HG03066 (cell line): Measurements from ENCODE around the gene KCNQ2.

Experiments
- ATAC-seq: cut with Tn5 transposase; IDR thresholded peaks from one replicate; pipeline ENCODE4 v1.9.1; 2021; ENCODE audit warnings: low read depth; ENCODE audit not compliant: unreplicated experiment

KCNQ2 gene

DNA sequence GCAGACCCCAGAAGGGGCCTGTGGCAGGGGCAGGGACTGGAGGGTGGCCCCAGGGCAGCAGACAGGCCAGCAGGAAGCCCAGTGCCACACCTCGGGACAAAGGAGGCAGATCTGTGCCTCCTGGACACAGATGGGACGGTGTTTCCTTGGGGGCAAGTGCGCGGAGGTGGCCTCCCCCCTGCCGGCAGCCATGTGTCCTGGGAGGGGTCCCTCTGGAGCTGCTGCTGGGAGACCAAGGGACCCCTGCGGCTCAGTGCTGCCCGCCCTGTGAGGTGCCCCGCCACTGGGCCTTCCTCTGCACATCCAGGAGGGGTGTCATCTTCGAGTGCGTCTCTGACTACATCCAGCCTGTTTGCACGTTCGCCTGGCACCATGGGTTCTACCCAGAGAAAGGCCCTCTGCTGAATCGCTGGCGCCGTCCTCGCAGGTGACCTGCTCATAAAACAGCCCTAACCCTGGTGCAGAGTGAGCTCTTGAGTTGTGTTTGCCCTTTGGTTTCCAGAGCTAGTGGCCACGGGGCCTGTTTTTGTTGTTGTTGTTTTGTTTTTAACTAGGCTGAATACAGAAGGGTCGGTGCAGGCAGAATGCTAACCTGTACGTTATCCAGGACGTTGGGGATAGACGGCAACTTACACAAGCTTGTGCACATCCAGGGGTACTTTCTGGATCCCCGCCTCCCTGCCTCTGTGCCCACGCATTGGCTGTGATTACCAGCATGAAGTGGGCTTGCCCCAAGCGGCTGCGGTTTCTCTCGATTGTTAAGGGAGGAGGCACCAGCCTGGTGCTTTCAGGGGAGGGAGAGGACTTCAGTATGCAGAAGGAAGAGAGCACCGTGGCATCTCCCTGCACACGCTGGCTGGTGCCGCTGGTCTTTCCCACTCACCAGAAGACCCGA, 1.3 kb upstream of the KCNQ2 start:
- no peak for ATAC-seq

DNA sequence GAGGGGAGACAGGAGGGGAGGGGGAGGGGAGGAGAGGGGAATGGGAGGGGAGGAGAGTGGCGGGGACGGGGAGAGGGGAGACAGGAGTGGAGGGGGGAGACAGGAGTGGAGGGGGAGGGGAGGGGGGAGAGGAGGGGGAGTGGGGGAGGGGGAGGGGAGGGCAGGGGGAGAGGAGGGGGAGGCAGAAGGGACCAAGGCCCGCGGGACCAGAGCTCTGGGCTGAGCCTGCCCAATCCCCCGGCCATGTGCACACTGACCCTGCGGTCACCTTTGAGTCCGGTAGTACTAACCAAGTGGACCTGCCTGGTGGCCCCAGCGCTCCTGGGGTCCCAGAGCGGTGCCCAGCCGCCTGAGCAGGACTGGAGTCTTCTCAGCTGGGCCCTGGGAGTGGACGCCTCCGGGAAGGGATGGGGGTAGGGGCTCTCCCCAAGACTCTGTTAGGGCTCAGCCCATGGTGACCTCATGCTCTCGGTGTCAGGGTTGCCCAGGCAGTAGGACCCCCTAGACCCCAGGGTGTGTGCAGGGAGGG, 471 bp upstream of the KCNQ2 start:
- ATAC-seq = no peak

DNA sequence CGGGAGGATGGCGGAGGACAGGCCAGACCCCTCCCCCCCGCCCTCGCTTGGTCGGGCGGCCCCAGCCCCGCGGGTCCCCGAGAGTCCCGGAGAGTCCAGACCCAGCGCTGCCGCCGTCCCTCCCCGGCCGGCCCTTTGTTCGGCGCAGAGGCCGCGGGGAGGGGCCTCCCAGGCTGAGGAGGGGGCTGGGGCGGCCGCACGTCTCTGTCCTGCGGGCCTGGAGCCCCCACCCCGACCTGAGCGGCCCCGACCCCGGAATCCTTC, 806 bp downstream of the KCNQ2 start:
- ATAC-seq = no peak

DNA sequence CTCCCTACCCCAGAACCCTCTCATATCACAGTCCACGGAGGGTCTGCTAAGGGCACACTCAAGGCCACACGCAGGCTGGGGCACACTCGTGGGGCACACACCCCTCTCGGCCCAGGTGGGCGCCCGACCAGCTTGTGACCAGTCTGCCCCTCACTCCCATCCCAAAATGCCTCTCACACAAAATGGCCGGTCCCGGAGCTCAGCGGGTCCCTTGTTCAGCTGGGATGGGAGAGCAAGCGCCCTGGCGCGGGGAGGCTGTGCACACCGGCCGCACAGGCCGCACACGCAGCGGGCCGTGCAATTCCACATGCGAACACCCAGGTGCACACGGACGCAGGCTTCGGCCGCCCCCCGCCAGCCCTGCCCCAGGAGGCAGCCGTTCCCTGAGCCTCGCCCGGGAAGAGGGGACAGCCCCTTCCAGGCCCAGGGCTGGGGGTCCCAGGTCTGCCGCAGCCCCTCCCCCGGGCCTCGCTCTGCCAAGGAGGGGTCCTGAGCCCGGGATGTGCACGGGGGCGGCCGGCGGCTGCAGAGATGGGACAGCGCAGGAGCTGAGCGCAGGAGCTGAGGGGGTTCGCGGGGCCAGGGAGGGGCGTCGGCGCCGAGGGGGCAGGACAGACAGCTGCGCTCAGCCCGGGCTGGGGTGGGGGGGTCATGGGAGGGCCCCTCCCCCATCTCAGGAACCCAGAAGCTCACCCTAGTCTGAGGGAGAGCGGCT, 1.3 kb downstream of the KCNQ2 start:
- no peak for ATAC-seq

DNA sequence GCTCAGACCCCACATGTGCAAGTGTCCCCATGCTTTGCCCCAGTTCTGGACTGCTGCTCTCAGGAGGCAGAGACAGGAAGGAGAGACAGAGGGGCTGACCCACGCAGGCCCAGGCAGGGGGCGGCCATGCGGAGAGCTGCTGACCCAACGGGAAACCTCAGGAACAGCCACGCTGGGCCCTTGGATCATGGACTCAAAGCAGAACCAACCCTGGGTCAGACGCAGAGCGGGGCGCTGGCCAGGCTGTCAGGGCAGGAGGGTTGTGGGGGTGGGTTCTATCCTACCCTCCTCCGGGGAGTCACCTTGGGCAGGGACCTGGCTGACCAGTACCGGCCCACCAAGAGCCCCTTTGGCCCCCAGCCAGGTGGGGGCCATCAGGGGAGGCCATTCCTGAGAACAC, 2.0 kb downstream of the KCNQ2 start:
- no peak for ATAC-seq

DNA sequence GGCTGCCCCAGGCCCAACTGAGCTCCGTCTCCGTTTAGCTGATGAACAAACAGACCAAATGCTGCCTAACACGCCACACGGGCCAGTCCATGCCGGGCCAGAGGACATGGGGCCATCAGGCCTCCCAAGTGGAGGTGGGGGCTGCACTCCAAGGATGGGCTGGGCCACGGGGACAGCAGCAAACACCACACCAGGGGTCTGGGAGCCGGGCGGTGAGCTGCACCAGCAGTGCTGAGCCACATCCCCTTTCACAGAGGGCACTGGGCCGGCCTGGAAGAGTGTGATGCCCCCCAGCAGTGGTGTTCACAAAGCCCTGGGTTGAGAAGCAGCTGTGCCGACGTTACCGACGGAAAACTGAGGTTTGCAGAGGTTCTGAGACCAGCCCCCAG, 2.7 kb downstream of the KCNQ2 start:
- ATAC-seq = no peak

DNA sequence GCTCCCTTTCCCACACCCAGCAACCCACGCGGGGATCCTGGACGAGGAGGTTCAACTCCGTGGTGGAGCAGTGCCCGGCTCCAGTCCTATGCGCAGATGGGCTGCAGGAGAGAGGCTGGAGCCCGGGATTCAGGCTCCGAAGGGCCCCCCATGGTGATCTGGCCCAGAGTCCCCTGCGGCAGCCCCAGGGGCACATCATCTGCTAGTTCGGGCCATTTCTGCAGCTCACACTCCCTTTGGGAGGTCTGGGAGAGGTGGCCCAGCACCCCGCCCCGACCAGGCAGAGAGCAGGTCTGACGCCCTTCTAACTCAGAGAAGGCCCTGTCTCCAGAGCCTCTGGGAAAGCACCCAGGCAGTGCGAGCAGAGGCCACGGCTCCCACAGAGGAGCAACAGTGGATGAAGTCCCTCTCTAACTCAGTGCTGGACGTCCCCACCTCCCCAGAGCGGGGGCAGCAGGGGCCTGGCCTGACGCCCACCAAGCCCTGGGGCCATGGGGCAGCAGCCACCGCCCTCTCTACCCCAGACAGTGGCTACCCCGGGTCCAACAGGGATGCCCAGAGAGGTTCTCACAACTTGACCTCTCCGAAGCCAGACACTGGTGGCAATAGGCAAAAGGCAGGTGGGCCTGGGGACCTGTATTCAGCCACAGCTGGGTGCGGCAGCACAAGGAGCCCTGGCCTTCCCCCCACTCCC, 3.3 kb downstream of the KCNQ2 start:
- ATAC-seq = no peak

DNA sequence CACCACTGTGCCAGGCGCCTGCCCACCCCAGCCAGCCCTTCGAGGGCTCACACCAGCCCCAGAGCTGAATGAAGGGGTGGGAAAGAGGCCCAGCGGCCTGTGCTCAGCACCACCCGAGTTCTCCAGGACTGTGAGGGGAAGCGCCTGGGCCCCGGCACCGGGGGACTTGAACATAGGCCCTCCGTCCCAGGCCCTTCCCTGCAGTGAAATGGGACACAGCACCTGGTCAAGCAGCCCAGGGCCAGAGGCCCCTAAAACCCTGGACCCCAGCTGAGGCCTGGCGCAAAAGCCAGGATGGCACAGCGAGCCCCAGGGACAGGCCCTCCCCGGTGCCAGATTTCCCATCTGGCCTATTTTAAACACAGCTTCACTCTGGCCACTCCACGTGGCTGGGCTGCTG, 4.0 kb downstream of the KCNQ2 start:
- no peak for ATAC-seq

DNA sequence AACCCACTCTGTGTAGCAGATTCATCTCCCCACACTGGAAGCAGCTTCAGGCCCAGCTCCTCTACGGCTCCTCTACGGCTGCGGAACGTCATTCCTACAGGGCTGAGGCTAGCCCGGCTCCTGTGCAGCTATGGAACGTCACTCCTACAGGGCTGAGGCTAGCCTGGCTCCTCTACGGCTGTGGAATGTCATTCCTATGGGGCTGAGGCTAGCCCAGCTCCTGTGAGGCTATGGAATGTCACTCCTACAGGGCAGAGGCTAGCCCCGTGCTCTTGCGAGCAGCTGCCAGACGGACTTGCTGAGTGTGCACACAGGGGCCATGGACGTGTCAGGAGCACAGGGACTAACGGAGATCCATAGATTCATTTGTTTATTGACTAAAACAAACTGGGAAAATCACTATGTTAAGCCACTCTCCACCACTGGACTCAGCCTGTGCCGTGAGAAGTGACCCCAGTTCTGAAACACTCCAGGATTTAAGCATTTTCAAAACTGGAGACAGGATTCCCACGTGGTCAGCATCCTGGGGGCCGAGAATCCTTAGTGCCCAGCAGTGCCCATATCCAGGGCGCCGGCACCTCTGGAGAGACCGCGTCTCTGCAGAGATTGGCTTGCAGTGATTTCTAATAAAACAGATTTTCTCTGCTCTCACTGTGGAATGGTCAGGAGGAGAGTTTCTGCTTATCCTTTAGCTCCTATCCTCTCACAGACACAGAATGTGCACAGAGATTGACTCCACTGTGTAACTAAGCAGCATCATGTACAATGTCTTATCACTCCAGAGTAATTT, 5.0 kb downstream of the KCNQ2 start:
- no peak for ATAC-seq

DNA sequence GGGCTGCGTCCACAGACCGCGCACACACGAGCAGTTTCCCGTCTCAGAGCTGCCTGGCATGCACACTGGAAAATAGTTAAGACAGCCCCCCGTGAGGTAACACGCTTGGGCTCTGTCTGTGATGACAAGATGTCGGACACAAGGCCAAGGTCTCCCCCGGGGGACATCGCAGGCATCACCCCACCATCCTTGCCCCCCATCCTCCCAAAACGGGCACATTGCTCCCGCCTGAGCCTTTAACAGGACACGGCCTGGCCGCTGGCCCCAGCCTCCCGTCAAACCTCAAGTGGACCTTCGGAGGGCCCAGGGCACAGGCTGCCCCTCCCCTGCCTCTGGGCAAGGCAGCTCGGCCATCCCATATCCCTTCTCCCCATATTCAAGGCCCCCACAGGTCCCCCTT, 5.6 kb downstream of the KCNQ2 start:
- no peak for ATAC-seq

DNA sequence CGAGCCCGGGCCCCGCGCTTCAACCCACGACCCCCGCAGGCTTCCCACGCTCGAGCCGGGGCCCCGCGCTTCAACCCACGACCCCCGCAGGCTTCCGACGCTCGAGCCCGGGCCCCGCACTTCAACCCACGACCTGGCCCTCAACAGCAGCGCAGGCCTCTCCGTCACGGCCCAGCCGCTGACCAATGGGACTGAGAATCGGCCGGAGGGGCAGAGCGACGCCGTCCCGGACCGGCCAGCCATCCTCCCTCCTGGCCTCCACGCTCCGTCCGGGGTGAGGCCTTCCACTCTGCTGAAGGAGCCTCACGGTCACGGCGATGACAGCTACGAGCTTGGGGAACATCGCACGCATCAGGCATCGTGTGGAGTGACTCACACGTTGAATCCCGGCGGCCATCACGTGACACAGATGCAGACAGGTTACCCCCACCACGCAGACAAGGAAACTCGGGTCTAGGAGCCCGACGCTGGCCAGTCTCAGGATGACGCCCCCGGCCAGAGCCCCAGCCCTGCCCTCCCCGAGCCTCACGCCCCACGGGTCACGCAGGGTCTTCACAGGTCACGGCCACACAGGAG, 6.1 kb downstream of the KCNQ2 start:
- no peak for ATAC-seq

DNA sequence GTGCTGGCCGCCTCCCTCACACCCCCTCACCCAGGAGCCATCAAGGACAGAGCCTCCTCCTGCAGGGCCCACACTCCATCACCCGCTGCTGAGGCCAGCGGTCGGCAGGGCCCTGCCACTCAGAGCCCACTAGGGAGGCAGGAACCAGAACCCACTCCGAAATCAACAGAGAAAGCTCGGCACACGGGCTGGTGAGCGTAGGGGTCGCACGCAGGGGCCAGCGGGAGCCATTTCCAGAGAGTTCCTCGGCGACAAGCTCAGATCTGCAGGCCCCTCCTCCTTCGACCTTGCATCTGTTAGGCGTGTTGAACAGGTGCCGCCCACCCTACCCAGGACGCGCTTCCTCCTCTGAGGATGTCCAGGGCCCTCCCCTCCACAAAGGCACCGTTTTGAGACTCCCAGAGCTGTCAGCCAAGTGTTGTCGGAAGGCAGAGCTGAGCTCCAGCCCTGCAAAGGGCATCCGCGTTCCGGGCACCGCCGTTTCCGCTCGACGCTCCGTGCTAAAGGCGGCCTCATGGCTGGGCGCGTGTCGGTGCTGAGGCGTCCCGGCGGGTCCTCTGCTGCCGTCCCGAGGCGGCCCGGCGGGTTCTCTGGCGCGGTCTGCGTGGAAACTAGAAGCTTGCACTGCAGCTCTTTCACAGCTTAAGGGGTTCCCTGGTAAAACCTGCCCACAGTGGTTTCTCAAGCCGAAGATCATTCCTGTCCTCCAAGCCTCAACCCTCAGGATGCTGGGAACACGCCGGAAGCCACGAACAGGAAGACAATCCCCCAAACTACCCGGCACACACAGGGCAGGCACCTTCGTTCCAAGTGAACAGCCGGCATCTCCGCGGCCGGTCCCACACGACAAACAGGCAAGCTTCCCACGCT, 6.8 kb downstream of the KCNQ2 start:
- no peak for ATAC-seq

DNA sequence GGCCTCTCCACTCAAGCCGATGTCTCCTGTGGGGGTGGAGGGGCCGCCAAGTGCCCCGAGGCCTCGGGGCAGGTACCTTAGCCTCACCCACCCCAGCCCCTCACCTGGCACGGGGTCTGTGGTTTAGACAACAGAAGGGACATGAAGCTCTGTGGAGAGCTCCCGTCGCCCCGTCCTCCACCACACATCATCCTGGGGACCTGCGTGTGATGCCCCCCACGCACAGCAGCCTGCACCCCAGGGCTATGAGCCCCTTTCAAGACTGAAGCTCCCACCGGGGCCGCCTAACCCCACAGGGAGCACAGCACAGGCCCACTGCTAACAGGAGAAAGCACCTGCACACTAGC, 8.2 kb downstream of the KCNQ2 start:
- ATAC-seq = no peak

DNA sequence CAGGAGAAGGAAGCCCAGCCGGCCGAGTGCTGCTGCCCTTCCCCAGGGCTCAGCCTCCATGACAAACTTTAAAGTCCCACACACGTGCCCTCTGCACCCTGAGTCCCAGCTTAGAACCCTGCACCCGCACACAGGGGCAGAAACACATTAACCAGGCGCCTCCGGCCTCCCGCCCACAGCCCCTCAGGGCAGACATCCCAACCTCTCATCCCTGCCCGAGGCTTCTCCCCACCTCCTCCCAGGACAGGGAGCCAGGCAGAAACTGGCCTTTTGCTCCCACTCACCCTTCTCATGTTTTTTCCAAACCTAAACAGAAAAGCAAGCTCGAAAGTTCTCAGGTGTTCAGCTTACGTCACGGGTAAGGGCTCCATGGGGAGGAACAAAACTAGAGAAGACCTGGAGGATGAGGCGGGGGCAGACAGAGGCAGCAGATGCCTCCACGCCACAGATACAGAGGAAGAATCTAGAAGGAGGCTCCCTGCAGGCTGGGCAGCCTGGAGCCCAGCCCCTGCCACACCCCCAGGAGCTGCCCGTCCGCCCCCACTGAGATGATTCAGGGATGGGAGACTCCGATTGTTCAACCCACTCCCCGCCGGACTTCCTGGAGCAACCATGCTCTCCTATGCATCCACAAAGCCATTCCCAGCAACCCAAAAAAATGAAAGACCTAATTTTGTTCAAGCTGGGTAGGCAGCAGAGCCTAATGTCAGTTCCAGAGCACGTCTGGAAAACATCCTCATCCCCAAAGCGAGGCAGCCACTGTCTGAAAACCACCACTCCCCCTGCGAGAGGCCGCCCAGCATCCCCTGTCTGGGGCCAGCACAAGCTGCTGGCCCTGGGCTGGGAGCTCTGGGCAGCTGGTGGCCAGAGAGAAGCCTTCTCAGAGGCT, 8.8 kb downstream of the KCNQ2 start:
- no peak for ATAC-seq

DNA sequence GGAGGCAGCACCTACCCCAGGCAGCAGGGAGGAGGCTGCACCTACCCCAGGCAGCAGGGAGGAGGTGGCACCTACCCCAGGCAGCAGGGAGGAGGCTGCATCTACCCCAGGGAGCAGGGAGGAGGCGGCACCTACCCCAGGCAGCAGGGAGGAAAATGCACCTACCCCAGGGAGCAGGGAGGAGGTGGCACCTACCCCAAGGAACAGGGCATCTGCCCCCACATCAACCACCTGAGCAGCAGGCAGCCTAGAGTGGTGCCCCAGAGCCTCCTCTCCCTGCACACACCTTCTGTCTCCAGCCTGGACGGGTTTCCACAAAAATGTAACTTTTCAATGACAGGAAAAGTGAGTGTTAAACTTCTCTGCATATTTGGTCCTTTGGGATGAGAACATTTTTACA, 10.2 kb downstream of the KCNQ2 start:
- ATAC-seq = no peak

DNA sequence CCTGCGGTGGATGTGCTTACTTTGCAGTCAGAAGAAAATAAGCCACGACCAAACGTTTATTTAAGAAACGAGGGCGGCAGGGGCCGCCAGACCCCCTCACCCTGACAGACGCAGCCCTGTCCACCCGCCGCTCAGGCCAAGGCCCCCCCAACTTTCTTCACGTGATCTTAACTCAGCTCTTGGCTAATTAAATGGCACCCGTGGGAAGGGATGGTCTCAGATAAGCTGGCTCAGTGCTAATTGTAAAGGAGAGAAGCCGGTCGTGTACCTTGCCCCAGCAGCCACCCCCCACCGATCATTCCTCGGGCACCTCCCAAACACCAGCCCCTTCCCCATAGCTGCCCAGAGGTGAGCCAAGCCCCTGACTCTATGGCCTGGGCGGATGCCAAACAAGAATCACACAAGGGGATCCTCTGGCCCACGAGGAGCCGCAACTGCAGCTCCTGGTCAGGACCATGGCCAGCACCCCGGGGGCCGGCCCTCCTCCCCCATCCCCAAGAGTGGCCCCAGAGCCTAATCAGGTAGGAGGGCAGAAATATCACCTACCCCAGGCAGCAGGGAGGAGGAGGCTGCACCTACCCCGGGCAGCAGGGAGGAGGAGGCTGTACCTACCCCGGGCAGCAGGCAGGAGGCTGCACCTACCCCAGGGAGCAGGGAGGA, 11.2 kb downstream of the KCNQ2 start:
- ATAC-seq = no peak

DNA sequence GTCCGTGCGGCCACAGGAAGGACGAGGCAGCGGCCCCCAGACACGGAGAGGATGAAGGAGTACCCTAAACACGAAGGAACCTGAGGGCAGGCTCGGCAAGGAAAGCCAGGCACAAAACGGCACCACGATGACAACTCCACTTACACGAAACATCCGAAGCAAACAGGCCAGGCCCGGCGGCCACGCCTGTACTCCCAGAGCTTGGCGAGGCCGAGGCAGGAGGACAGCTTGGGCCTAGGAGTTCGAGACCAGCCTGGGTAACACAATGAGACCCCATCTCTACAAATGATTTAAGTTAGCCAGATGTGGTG, 13.4 kb downstream of the KCNQ2 start:
- no peak for ATAC-seq
